HG03097 (cell line): ENCODE measurements around the gene MYOD1.
A peak's percentile ranks its signal among the peaks of the same experiment; 100 is the strongest.

ENCODE experiments used
- ATAC-seq: cut with Tn5 transposase; IDR thresholded peaks from one replicate; pipeline ENCODE4 v1.9.1; 2021; ENCODE audit not compliant: unreplicated experiment, low FRiP score

The MYOD1 gene

GRCh38 chr11:17700991-17701390 lies 18.4 kb upstream of the MYOD1 start:
- no peak for ATAC-seq

- no peak for ATAC-seq
Measured at GRCh38 chr11:17702876-17703275, 16.5 kb upstream of the MYOD1 start.

DNA sequence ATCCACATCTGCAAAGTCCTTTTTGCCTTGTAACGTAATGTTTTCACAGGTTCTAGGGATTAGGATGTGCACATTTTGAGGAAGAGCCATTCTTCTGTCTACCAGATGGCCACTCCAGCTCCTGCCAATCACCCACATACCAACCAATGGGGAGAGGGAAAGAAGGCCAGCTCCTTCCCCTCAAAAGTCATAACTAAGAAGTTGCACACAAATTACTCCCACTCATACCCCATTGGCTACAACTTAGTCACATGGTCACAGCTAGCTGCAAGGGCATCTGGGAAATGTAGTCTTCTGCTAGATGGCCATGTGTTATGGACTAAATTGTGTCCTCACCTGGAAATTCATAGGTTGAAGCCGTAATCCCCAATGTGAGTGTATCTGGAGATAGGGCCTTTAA lies 15.4 kb upstream of the MYOD1 start:
- ATAC-seq = no peak

- no peak for ATAC-seq
Measured at GRCh38 chr11:17707830-17708229, 11.5 kb upstream of the MYOD1 start.

DNA sequence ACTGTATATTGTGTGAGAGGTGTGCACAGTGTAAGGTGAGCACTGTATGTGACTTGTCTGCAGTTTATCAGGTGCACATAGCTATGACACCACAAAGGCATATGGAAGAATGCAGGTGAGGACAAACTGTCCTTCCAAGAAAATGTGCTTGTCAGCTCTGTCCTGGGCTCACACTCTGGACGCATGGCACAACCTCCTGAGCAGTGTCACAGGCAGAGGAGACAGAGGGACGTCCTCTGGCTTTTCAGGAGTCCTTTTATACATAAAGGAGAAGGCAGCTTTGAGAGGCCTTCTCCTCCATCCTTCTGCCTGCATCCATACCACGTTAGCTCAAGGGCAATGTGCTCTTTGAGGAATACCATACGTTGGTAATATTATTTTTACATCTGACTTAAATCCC lies 7.5 kb upstream of the MYOD1 start:
- no peak for ATAC-seq

- no peak for ATAC-seq
Measured at GRCh38 chr11:17713851-17714250, 5.5 kb upstream of the MYOD1 start.

DNA sequence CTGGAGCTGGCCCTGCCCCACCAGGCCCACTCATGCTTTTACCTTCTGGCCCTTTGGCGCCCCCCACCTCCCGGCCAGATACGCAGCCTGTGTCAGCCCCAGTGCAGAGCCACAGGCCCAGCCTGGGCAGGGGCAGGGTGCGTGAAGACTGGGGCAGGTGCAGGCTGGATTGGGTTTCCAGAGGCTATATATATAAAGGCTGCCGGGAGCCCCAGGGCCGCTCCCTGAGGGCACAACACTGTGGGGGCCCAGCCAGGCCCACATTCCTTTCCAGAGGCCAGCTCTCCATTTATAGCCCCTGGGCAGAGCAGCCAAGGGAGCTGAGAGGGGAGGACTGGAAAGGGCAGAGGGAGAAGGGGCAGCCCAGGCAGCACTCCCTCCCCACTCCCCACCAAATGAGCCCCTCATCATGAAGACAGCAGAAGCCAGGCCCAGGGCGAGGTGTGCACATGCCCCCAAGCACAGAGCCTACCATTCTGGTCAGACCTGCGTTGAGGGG lies 5.0 kb upstream of the MYOD1 start:
- no peak for ATAC-seq

GRCh38 chr11:17714870-17715269 lies 4.5 kb upstream of the MYOD1 start:
- ATAC-seq = no peak

DNA sequence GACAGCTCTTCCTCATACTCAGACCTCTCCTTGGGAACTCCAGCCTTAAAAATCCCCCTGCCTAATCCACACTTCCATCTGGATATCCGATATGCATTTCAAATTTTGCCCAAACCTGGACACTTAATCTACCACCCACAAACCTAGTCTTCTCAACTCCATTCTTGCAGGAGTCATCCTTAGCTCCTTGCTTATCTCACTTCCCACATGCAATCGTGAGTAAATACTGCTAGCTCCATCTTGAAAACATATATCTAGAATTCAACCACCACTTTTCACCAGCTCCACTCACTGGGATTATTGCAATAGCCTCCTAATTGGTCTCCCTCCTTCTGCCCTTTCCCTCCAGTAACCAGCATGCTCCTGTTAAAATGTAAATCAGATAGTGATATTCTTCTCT lies 2.6 kb upstream of the MYOD1 start:
- ATAC-seq = no peak

- no peak for ATAC-seq
Measured at GRCh38 chr11:17718015-17718414, 1.4 kb upstream of the MYOD1 start.

GRCh38 chr11:17718510-17718962 lies 835 bp upstream of the MYOD1 start:
- ATAC-seq = no peak

GRCh38 chr11:17719938-17720795 lies 796 bp downstream of the MYOD1 start:
- ATAC-seq = no peak

DNA sequence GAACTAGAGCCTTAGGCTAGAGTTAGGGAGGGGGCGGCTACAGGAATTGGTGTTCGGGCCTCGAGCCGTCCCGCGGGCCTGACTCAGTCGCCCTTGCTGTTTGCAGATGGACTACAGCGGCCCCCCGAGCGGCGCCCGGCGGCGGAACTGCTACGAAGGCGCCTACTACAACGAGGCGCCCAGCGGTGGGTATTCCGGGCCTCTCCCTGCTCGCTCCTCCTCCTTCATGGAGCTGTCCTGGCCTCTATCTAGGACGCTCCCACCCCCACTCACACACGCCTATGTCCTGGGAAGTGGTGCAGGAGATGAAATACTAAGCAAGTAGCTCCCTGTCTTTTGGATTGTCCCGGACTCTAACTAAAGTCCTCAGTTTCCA lies 1.4 kb downstream of the MYOD1 start:
- no peak for ATAC-seq

- ATAC-seq = no peak
Measured at GRCh38 chr11:17721242-17721999, 2.0 kb downstream of the MYOD1 start.

- no peak for ATAC-seq
Measured at GRCh38 chr11:17722000-17722643, 2.8 kb downstream of the MYOD1 start.

GRCh38 chr11:17724020-17724908 lies 4.9 kb downstream of the MYOD1 start:
- ATAC-seq = no peak

DNA sequence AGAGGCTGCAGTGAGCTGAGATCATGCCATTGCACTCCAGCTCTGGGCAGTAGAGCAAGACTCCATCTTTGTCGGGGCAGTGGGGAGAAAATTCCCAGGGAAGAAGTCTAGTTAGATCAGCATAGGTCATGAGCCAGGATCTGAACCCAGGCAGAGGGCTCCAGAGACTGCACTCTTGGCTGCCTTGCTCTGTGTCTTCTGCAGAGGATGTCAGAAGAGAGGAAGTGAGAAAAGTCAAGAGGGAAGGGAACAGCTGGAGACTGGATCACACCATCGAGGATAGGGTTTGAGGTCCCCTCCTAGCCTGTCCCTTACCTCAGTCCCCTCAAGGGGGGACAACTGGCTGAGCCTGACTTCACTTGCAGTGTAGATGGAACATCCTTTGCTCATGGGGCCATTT lies 5.8 kb downstream of the MYOD1 start:
- ATAC-seq = no peak

DNA sequence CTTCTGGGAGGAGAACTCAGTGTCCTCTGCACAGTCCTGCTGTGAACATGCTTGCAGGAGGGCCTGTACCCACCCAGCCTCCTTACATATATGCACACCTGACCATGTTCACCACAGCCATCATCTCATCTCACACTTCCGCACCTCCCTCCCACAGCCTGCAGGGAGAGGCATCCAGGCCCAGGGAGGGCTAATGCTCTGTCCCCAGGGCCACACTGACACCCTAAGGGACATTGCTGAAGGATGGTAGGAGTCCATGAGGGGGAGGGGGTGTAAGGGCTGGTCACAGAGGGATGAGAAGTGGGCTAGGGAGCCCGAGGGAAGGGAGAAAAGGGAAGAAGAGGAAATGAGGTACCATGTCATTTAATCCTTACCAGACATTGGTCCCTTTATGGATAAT lies 10.8 kb downstream of the MYOD1 start:
- no peak for ATAC-seq

DNA sequence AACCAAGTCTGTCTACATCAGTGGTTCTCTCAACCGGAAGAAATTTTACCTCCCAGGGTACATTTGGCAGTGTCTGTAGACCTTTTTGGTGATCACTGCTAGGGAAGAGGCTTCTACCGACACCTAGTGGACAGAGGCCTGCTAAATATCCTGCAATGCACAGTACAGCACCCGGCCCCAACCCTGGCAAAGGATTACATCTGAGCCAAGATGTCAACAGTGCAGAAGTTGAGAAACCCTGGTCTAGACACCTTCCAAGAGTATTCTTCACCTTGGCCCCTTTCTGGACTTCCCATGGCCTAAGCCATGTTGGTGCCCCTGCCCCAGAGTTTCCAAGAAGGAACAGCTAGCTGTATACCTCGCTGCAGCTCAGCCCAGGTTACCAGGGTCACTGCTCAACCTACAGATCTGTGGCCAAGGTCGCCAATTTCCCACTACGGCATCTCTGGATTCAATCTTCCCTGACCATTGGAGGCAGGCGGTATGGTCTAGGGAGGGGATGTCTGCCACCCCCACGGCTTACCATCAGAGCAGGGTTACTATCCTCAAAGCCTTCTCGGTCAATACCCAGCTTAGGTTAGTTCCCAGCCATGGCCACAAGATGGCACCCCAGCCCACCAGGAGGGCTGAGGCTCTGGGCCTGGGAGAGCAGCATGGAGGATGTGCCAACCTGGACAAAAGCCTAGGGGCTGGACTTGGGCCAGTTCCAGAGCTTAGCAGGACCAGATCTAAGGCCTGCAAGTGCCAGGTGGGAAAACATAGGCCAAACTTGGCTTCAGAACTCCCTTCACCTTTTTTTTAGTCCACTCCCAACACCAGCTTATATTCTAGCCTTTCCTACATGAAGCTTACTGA lies 11.5 kb downstream of the MYOD1 start:
- peak; percentile 74 for ATAC-seq
